HG03354 (cell line): Measurements from ENCODE around the gene ASB9.
"Not testable (repeated sequence)": the region's sequence is repeated elsewhere in the genome, so short reads cannot be mapped to it uniquely, and the experiment has no call there.

Experiments
- ATAC-seq: cut with Tn5 transposase; IDR thresholded peaks from one replicate; pipeline ENCODE4 v1.9.1; 2021; ENCODE audit warnings: mild to moderate bottlenecking; ENCODE audit not compliant: unreplicated experiment, poor library complexity, severe bottlenecking

ASB9 gene, protein sequence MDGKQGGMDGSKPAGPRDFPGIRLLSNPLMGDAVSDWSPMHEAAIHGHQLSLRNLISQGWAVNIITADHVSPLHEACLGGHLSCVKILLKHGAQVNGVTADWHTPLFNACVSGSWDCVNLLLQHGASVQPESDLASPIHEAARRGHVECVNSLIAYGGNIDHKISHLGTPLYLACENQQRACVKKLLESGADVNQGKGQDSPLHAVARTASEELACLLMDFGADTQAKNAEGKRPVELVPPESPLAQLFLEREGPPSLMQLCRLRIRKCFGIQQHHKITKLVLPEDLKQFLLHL

DNA sequence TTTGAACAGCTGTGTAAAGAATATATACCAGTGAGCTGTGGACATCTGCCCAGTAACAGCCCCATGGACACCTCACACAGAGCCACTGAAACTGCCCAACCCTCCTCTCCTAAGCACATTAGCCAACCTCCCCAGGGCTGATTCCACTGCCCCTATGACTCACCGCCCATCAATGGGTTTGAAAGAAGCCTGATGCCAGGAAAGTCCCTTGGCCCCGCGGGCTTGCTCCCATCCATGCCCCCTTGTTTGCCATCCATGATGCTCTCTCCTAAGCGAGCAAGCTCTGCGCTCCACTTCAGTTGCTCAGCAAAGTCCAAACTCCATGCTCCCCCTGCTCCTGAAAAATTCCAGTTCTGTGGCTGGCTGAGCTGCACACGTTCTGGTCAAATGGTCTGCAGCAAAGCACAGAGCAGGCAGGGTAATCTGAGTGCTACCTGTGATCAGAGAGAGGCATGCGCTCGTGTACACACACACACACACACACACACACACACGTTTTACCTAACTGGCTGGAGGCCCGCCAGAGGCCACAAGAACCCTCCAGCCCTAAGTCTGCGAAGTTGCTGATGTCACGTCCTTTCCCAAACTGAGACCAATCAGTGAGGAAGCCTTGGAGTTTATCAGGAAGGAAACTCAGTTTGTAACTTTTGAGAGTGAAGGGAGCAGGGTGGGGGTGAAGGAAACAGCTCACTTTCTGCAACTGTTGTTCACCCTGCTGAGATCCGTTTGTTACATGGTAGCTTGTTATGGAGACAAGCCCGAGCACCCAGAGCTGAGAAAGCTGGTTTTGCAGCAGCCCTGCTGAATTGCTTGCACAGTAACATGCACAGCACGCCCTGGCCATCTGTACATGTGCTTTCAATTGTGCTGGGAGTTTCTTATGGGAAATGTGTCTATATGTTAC is at the start of gene ASB9:
ASB9 (minus strand) TSS at position 466 of the 904 bp plus-strand sequence; CDS start at position 257, 209 bp downstream.
- peak; percentile 75 for ATAC-seq

DNA sequence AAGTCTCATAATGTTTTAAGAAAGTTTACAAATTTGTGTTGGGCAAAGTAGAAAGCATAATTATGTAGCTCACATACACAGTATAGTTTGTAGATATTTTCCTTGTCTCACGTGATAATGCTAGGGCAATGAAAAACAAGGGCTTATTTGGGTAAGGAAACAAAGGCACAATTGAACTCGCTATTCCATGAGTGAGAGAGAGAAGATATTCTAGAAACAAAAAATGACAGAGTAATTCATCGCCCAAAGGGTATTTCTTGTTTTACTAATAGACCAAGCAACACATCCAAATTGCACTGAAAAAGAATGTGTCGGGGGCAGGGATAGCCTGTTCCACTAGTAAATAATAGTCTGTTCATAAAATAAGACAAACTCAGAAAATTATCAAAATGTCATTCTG is 49.2 kb upstream of the ASB9 start:
- ATAC-seq, result no peak

DNA sequence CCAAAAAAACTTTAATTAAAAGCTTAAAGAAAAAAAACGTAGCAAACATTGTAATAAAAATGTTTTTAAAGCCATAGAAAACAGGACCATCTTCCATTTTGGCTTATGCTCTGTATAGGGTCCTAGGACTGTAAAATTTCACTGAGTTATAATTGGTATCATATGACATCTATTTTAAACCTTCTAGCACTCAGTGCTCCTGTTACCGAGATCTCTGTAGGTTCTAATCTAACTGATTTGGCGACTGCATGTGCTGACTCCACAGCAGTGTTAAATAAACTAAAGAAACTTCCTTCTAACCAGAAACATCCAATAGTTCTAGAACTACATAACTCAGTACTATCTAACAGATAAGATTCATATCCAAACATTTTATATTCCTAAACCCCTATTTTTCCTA is 45.6 kb upstream of the ASB9 start, which contains the start of gene ASB11:
ASB11 (minus strand) TSS at position 132 of the 400 bp plus-strand sequence; CDS start at position 97, 35 bp downstream.
- ATAC-seq, result no peak

DNA sequence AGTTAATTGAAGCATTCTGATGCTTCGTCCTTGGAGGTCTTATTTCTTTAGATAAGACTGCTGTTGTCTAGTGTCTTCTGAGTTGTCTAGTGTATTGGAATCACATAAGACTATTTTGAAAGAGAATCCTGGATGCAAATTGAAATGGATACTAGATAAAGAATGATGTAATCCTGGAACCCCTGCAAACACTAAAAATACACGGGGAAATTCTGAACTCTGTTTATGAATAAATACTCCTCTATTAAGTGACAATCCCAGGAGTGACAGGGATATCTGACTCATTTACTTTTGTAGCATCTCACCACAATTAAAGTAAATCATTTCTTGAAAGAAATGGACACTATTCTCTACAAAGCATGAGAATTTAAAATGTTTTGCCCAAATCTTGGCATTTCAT is 44.6 kb upstream of the ASB9 start:
- no peak for ATAC-seq

DNA sequence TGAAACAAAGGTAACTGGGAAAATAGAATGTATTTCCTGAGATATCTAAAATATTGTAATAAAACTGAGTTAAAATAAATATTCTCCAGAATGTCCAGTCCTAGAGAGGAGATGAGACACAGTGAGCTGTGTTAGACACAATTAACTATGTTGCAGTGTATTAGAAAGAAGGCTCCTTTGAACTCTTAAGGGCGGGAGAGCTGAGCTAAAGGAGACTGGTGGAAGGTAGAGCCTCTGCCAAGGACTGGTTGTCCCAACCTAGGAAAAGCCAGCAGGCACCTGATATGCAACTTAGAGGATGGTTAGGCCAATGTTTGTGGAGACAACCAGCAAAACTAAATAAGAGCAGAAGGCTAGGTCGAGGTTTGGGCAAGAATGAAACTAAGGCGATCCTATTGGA is 41.2 kb upstream of the ASB9 start:
- no peak for ATAC-seq

DNA sequence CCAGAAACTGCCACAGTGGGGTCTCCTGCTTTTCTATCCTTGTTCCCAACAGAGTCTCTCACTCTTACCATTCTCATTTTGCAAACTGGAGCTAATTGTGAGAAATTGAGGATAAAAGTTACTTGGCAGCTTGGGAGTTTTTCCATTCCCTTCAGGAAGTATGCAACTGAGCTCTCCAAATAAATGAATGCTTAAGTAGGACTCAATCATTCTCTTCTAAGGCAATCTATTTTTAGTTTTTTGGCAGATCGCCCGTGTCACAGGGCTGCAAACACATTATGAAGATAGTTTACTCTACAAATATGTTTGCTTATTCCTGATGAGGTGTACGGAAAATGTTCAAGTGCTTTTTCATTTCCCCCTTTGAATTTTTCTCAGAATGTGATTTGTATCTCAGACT is 40.2 kb upstream of the ASB9 start:
- ATAC-seq, result no peak

DNA sequence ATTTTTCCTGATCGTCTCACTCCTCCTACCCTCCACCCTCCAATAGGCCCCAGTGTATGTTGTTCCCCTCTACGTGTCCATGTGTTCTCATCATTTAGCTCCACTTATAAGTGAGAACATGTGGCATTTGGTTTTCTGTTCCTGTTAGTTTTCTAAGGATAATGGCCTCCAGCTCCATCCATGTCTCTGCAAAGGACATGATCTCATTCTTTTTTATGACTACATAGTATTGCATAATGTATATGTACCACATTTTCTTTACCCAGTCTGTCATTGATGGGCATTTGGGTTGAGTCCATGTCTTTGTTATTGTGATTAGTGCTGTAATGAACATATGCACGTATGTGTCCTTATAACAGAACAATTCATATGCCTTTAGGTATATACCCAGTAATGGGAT is 36.0 kb upstream of the ASB9 start:
- ATAC-seq, result not testable (repeated sequence)

DNA sequence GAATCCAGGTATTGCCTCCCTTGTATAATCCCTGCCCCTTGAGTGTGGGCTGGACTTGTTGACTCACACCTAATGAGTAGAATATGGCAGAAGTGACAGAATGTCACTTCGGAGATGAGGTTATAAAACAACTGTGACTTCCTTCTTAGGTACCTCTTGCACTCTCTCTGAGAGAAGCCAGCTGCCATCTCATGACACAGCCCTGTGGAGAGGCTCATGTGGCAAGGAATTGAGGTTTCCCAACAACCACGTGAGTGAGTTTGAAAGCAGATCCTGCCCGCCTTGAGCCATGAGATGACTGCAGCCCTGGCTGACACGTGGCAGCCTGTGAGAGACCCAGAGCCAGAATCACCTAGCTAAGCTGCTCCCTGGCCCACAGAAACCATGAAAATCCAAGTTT is 32.0 kb upstream of the ASB9 start:
- peak; percentile 61 for ATAC-seq

DNA sequence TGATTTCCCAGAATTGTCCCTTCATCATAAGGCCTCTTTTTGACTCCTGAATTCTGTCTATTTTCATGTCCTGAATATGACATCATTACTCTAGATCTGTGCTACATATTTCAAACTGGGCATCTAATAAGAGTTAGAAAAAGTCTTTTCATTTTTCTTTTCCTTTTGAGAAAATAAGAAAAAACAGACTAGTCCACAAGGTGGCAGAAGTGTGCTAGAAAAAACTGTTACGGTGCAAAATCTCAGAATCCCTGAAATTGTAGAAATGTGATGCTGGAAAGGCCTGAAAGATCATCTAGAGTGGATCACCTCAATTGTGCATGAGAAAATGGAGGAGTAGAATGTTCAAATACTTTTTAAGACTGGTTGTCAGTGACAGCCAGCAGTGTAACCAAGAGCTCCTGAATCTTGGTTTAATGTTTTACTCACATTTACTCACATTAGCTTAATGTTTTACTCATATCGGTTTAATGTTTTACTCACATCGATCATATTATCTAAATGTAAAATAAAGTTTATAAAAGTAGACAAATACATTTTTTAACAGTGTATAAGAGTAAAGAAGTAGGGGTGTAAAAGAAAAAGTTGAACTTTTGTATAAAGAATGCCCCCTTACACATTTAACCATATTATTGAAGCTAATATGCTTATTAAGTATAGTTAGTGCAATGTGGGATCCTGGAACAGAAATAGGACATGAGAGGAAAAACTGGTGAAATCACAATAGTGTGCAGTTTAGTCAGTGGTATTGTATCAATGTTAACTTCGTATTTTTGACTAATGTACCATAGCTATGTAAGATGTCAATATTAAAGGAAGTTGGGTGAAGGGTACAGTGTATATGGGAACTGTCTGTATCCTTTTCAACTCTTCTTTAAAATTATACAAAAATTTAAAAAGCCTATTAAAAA is 30.3 kb upstream of the ASB9 start:
- no peak for ATAC-seq

DNA sequence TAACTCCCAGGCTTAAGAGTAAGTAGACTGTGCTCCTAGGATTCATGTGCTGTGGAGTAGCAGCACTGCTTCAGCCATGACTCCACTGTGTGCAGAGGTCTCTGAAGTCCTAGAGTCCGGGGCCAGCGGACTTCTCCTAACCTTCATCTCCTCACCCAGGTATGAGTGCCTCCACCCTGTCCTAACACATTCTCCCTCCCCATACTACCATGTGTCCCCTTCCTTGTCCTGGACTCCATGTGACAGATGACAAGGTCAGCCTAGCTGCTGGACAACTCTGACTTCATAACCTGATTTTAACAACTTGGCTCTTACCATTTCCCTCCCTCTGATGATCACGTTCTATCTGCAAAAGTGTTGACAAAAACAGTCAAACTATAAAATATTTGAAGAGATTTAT is 28.9 kb upstream of the ASB9 start:
- ATAC-seq, result no peak

DNA sequence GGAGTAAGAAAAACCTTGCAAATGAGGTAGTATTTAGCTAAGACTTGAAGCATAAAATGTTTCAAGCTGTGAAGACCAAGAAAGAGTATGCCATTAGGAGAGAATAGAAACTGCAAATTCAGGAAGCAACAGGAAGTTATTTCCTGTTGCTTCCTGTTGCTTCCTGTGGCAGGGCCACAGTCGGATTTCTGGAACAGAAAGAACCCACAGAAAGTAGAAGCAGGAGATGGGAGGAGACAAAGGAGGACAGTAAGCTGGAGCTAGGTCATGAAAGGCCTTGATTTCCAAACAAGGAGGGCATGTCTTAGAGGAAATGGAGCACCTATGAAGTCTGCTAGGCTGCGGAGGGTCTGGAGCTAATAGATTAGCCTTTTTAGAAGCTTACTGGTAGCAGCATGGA is 28.3 kb upstream of the ASB9 start:
- no peak for ATAC-seq

DNA sequence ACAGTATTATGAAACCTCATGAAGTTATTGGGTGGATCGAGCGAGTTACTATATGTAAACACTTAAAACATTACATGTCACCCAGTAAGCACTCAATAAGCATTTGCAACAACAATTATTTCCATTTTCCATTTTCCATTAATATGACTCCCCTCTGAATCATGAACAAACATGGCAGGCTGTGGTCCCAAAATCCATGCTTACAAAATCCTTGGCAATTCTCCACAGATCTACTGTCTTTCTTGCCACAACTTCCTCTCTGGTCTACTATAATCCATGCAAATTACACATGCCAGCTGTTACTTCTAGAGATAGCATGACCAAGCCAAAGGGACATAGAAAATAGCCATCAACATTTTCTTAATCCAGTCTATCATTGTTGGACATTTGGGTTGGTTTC is 23.6 kb upstream of the ASB9 start:
- ATAC-seq, result no peak

DNA sequence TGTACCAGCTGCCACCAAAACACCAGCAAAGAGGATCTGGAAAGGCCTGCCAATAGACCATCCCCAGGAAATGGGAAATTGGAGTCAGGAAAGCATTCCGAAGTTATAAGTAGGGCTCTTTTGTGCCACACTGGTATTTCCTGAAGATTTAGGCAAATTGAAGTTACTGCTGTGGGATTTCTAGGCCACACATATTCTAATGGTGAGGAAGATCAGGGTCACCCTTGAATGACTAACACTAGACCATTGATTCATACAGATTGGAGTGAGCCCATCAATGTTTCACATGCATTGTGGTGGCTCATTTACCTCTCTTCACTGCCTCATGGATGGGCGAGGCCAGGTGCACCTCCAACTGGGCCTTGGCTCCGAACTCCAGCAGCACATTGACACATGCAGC is 23.0 kb upstream of the ASB9 start:
- ATAC-seq, result no peak

DNA sequence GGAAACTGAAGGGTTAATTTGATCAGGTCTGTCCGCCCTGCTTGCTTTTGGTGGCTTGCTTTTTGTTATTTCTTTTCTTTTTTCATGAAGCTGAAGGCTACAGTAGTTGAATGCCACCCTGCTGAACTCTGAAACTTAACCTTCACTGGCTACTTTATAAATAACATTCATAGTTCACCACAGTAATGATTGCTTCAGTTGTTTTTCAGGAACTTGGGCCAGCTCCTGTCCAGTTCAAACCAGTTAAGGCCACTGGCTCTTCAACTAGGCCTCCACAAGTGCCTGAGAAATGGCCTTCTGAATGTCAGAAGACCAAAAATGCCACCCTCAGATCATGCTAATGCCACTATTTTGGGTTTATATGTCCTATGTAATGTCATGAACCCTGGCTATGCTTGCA is 7.7 kb upstream of the ASB9 start:
- ATAC-seq, result no peak

DNA sequence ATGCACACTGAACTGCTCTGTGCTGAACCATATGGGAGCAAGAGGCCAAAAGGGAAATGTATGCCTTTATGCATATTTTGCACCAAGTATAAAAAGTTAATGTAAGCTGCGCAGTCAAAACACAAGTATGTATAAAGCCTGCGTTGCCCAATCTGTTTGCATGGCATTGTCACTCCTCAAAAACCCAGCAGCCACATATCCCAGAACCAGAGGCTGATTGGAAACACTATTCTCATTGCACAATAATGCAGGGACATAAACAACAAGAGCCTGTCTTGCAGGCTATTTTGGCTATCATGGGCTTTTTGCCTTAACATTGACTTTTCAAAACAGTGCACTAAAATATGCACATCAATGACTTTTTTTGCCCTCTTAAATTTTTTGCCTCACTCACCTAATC is 5.1 kb upstream of the ASB9 start:
- no peak for ATAC-seq

DNA sequence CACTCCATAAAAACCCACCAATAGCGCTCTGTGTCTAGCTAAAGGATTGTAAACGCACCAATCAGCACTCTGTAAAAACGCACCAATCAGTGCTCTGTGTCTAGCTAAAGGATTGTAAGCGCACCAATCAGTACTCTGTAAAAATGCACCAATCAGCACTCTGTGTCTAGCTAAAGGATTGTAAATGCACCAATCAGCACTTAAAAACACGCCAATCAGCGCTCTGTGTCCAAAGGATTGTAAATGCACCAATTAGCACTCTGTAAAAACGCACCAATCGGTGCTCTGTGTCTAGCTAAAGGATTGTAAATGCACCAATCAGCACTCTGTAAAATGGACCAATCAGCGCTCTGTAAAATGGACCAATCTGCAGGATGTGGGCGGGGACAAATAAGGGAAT is 3.4 kb upstream of the ASB9 start:
- ATAC-seq, result not testable (repeated sequence)

DNA sequence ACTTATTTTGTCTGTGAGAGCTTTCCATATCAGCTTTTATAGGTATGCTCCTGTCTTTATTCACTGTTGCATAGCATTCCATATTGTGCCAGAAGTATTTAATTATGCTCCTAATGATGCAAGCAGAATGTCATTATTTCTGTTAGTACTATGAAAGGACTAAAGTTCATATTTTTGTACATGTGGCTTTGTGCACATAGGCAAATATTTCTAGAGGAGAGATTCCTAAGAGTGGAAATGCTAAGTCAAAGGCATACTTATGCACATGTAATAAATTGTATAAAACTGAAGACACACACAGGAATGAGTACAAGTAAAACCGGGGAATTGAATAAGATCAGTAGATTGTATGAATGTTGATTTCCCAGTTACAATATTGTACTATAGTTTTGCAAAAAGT is 1.9 kb upstream of the ASB9 start:
- ATAC-seq, result no peak

DNA sequence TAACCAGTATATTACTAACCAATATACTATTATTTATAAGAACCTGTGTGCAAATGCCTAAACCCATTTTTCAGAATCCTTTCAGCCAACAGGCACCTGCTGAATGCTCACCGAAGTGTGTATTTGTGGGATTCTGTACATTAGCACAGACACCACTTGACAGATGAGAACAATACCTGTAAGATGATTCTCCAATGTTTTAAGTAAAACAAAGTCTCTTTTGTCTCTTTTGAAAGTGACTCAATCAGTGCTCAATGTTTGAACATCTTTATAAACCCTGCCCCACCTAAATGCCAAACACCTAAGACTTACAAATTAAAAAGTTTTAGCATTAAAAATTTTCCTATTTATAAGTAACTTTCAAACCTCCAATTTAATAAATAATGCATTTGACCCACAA is 763 bp downstream of the ASB9 start:
- ATAC-seq, result no peak

DNA sequence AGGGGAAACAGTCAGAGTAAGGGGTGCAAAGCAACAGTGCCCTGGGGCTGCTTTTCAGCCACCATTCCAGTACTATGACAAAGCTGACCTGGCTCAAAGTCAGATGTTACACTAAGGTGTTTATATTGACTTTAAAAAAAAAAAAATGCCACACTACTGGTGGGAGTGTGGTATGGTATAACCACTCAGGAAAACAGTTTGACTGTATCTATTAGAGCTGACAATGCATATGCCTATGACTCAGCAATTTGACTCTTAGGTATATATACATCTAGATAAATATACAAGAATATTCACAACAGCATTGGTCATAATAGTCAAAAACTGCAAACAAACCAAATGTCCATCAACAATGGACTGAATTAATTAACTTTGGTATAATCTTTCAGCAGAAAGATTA is 15.0 kb downstream of the ASB9 start:
- ATAC-seq, result no peak

DNA sequence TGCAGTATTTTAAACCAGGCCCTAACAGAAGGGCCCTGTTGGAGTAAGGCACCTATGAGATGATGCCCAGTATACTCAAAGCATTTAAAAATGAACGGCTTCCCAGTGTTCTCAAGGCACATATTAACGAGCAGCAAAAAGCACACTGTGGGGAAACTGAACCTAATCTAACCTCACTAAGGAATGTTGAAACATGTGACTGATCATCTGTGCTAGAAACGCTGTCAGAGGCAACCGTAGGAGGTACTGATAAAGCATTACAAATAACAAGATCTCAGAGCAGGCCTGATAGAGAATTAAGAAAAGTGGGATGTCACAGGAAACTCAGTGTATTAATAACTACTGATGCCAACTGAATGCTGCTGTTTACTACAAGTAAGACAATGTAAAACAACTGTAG is 24.0 kb downstream of the ASB9 start:
- no peak for ATAC-seq
